CD4-positive, alpha-beta T cell treated with Interferon gamma for 1 hour (primary cell): Measurements from ENCODE around the gene LUC7L2.
"Not testable (repeated sequence)": the region's sequence is repeated elsewhere in the genome, so short reads cannot be mapped to it uniquely, and the experiment has no call there.

Experiments
- DNase-seq: peaks from one replicate; pipeline ENCODE4 v3.0.0-alpha.2; 2020

The LUC7L2 gene

GRCh38 chr7:139403601-139404000 lies 43.9 kb downstream of the LUC7L2 start:
- DNase-seq, result no peak

GRCh38 chr7:139407555-139407954 lies 47.9 kb downstream of the LUC7L2 start:
- no peak for DNase-seq

GRCh38 chr7:139414743-139415402 lies 55.2 kb downstream of the LUC7L2 start:
- not testable (repeated sequence) for DNase-seq

- DNase-seq, result no peak
Measured at GRCh38 chr7:139416405-139416804, 56.7 kb downstream of the LUC7L2 start.

- no peak for DNase-seq
Measured at GRCh38 chr7:139417478-139417877, 57.8 kb downstream of the LUC7L2 start.

GRCh38 chr7:139421123-139421522 lies 61.4 kb downstream of the LUC7L2 start:
- DNase-seq, result no peak

GRCh38 chr7:139422126-139422525 lies 62.4 kb downstream of the LUC7L2 start:
- no peak for DNase-seq

GRCh38 chr7:139423091-139423490 lies 63.4 kb downstream of the LUC7L2 start:
- no peak for DNase-seq

GRCh38 chr7:139424004-139424403 lies 64.3 kb downstream of the LUC7L2 start:
- DNase-seq, result no peak

GRCh38 chr7:139425701-139426100 lies 66.0 kb downstream of the LUC7L2 start:
- DNase-seq, result not testable (repeated sequence)

GRCh38 chr7:139426258-139427028 lies 66.7 kb downstream of the LUC7L2 start:
- no peak for DNase-seq

- DNase-seq, result no peak
Measured at GRCh38 chr7:139427029-139427420, 67.3 kb downstream of the LUC7L2 start.

GRCh38 chr7:139427788-139428187 lies 68.1 kb downstream of the LUC7L2 start:
- DNase-seq, result no peak

GRCh38 chr7:139429735-139430134 lies 70.0 kb downstream of the LUC7L2 start:
- DNase-seq, result not testable (repeated sequence)

GRCh38 chr7:139430443-139430842 lies 70.7 kb downstream of the LUC7L2 start:
- DNase-seq, result no peak

- DNase-seq, result no peak
Measured at GRCh38 chr7:139431010-139431409, 71.3 kb downstream of the LUC7L2 start.

- no peak for DNase-seq
Measured at GRCh38 chr7:139431459-139431858, 71.8 kb downstream of the LUC7L2 start.

- no peak for DNase-seq
Measured at GRCh38 chr7:139436806-139437205, 77.1 kb downstream of the LUC7L2 start.

GRCh38 chr7:139439375-139439774 lies 79.7 kb downstream of the LUC7L2 start:
- DNase-seq, result no peak

- DNase-seq, result no peak
Measured at GRCh38 chr7:139441961-139442360, 82.3 kb downstream of the LUC7L2 start.

- DNase-seq, result no peak
Measured at GRCh38 chr7:139446051-139446890, 86.6 kb downstream of the LUC7L2 start.

- no peak for DNase-seq
Measured at GRCh38 chr7:139450851-139451250, 91.2 kb downstream of the LUC7L2 start.

- DNase-seq, result no peak
Measured at GRCh38 chr7:139451638-139452037, 91.9 kb downstream of the LUC7L2 start.
